ENCODE measurements around the gene NR1D2. TPM values are rescaled to one million over a fixed set of nuclear protein-coding genes. Genes with fewer than 3 reads are reported as not detected.

NR1D2 gene
- total and polyA plus RNA-seq, 3 donors from 2014 or later, result 14.5 to 41.2 (median 33.1) TPM

DNA sequence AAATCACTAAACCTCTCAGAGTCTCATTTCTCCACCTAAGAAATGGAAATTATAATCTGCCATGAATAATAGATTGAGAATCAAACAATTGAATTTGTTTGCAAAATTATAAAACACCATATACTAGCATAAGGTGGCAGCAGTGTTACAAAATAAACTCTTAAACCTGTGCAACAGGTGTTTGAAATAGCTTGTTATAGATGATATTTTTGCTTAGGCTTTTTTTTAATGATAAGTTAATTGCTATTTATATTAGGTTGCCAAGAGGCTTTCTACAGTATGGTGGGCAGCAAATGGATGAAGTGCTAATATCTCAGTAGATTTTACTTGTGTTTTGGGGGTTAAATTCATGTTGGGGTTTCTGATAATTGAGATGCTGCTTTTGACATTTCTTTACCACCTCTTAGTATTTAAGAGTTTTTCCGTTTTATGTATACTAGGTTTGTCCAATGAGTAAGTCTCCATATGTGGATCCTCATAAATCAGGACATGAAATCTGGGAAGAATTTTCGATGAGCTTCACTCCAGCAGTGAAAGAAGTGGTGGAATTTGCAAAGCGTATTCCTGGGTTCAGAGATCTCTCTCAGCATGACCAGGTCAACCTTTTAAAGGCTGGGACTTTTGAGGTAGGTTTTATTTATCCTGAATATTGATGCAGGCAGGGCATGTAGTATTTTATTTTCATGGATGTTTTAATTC lies 19.6 kb downstream of the NR1D2 start:
- 81 to 85% methylated on average over 3 of the region's 3 CpGs for WGBS, 2 donors
- Histone ChIP-seq H3K4me1 (no peaks in the 10 kb centered on the region), H3K36me3 (ENCODE audit: low read depth, missing control alignments) (no peaks in the 10 kb centered on the region), H3K27ac (no peak overlapping the region), H3K4me3 (no peak overlapping the region), H3K9me3 (no peaks in the 10 kb centered on the region), H3K27me3 (no peaks in the 10 kb centered on the region)
- no peak for TF ChIP-seq POLR2A (IDR thresholded peaks at IDR 0.05)
- no peak for TF ChIP-seq CTCF (IDR thresholded peaks at IDR 0.05)
- intact Hi-C loops (cut with DNase I; ENCODE audit: low total_unique reads), result no loop called here
- no peak for DNase-seq

DNA sequence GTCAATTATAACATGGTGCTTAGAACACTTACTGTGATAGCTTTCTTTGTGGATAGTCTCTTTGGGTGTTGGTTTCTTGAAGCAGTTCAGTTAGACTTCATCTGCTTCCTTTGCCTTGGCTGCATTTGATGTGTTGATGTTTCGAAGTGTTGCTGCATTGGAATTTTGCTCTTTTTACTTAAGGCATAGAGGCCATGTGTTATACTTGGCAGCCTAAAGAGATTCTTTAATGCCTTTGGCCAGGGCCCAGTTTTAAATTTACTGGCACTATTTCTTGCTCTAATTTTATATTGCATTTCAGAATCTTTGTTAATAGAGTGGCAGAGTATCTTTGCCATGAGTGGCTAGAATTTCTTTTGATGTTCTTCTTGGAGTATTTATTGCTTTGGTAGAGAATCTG lies 21.2 kb downstream of the NR1D2 start:
- Histone ChIP-seq H3K27ac (no peak overlapping the region), H3K36me3 (ENCODE audit: low read depth, missing control alignments) (no peaks in the 10 kb centered on the region), H3K9me3 (no peaks in the 10 kb centered on the region), H3K4me1 (no peaks in the 10 kb centered on the region), H3K27me3 (no peaks in the 10 kb centered on the region), H3K4me3 (no peak overlapping the region)
- TF ChIP-seq CTCF (IDR thresholded peaks at IDR 0.05) (no peak), POLR2A (IDR thresholded peaks at IDR 0.05) (no peak)
- WGBS, 2 donors, result 89% methylated on average over 1 of the region's 1 CpG
- no peak for DNase-seq
- intact Hi-C loops (cut with DNase I; ENCODE audit: low total_unique reads), result no loop called here

- WGBS, 2 donors, result 89 to 95% methylated on average over 5 of the region's 5 CpGs
- no peak for TF ChIP-seq CTCF (IDR thresholded peaks at IDR 0.05)
- TF ChIP-seq POLR2A (IDR thresholded peaks at IDR 0.05), result no peak
- Histone ChIP-seq H3K4me1 (no peaks in the 10 kb centered on the region), H3K4me3 (no peak overlapping the region), H3K9me3 (no peaks in the 10 kb centered on the region), H3K36me3 (ENCODE audit: low read depth, missing control alignments) (no peaks in the 10 kb centered on the region), H3K27ac (no peak overlapping the region), H3K27me3 (no peaks in the 10 kb centered on the region)
- DNase-seq, result no peak
- intact Hi-C loops (cut with DNase I; ENCODE audit: low total_unique reads), result no loop called here
Observed at GRCh38 chr3:23968463-23969184, 23.5 kb downstream of the NR1D2 start.

DNA sequence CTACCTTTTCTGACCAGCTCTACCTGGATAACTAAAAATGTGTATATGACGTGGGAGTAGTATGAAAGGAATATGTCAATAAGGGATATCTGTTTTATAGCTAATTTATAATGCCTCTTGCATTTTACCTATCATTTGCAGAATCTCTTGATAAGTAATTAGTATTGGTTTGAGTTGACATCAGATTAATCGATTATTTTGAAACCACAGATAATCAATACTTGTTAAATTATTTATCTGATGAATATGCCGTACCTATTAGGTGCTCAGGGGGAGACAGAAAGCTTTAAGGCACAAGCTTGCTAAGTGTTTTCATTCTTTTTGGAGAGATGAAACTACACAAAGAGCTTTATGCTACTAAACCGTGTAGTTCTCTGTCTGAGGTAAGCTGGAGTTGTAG lies 24.3 kb downstream of the NR1D2 start:
- Histone ChIP-seq H3K9me3 (no peaks in the 10 kb centered on the region), H3K27me3 (no peaks in the 10 kb centered on the region), H3K27ac (no peak overlapping the region), H3K4me1 (no peaks in the 10 kb centered on the region), H3K36me3 (ENCODE audit: low read depth, missing control alignments) (no peaks in the 10 kb centered on the region), H3K4me3 (no peak overlapping the region)
- DNase-seq, result no peak
- TF ChIP-seq POLR2A (IDR thresholded peaks at IDR 0.05) (no peak), CTCF (IDR thresholded peaks at IDR 0.05) (no peak)
- 89 to 92% methylated on average over 4 of the region's 4 CpGs for WGBS, 2 donors
- intact Hi-C loops (cut with DNase I; ENCODE audit: low total_unique reads), result no loop called here
